ENCODE measurements around the gene ZNF653.

DNA sequence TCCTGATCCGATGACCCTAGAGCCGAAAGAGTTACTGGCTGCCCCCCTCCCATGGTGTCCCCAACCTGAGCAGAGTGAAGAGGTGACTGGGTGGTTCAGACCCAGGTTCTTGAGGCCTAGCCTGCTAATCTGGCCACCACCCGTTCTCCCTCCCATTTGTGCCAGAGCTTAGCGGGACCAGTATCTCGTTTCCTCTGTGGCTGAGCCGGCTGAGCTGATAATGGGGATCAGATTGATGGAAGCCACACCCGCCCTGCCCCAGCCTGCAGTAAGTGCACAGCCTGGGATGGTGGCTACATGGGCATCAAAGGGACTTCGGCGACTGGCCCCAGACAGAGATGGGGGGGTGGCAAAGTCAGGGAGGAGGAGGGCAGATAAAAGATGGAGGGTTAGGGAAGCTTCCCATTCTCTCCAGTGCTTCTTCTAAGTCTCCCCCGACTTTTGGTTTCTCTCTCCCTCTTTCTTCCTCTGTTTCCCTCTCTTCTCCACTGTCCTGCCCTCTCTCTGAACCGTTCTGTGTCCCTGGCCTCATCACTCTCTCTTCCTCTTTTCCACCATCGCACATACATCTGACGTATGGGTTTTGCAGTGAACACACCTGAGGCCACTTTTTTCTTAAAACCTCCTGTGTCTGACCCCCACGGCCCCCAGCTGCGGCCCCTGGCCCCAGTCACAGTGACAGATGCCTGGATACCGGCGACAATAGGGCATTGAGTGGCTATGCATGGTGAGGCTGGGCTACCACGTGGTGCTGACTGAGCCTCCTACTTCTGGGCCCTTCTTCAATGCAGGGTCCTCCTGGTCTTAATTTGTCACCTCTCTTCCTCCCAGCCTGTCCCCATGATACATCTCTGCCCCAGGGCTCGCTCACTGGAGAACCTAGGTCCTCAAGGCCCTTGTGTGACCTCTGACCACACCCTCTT is 27.2 kb downstream of the ZNF653 start:
- TF ChIP-seq CTCF (IDR thresholded peaks at IDR 0.05) (no peak), POLR2A (IDR thresholded peaks at IDR 0.05) (no peak)

Data from thyroid gland (tissue), 4 donors.